Neural cell (in vitro differentiated cells): ENCODE data around the gene ANKRD44. TPM values are rescaled to one million over a fixed set of nuclear protein-coding genes. Genes with fewer than 3 reads are reported as not detected.

Experiments
- H2AFZ ChIP-seq: fragments of 200-600, 300-800 bp; sonication (generic), shearing (Covaris generic); 2 replicates; pipeline ENCODE4 v1.6.0; 2014; ENCODE audit warnings: low read depth, mild to moderate bottlenecking, antibody characterized with exemption, low read length, moderate library complexity
- H3F3A ChIP-seq: fragments of 200-600 bp; shearing (Covaris generic); 2 replicates; pipeline ENCODE4 v1.6.1; 2016; ENCODE audit warnings: mild to moderate bottlenecking, moderate library complexity, mixed read lengths, antibody characterized with exemption, low read length; ENCODE audit not compliant: insufficient read depth, poor library complexity, severe bottlenecking
- H3K27ac ChIP-seq: fragments of 200-600, 300-800 bp; sonication (generic), shearing (Covaris generic); 2 replicates; pipeline ENCODE4 v1.5.1; 2014; ENCODE audit warnings: mild to moderate bottlenecking, low read length, moderate library complexity
- H3K27me3 ChIP-seq: fragments of 300-800, 200-600 bp; sonication (generic), shearing (Covaris generic); 2 replicates; pipeline ENCODE4 v1.6.0; 2014; ENCODE audit warnings: mild to moderate bottlenecking, low read depth, low read length, moderate library complexity; ENCODE audit not compliant: insufficient read depth
- H3K36me3 ChIP-seq: fragments of 300-800, 200-600 bp; sonication (generic), shearing (Covaris generic); 2 replicates; pipeline ENCODE4 v1.5.1; 2014; ENCODE audit warnings: mild to moderate bottlenecking, antibody characterized with exemption, low read length, moderate library complexity; ENCODE audit not compliant: insufficient read depth
- H3K4me2 ChIP-seq: fragments of 300-800, 200-600 bp; sonication (generic), shearing (Covaris generic); 2 replicates; pipeline ENCODE4 v1.6.0; 2014; ENCODE audit warnings: mild to moderate bottlenecking, low read length
- H3K4me3 ChIP-seq: fragments of 300-800, 200-600 bp; sonication (generic), shearing (Covaris generic); 2 replicates; pipeline ENCODE4 v1.5.1; 2014; ENCODE audit warnings: mild to moderate bottlenecking, low read length, moderate library complexity
- H3K79me2 ChIP-seq: fragments of 200-600 bp; shearing (Covaris generic); replicated peaks from 2 replicates; pipeline ENCODE4 v1.6.0; 2014; ENCODE audit warnings: mild to moderate bottlenecking, low read length, moderate library complexity; ENCODE audit not compliant: insufficient read depth
- H3K9ac ChIP-seq: fragments of 300-800, 200-600 bp; sonication (generic), shearing (Covaris generic); 2 replicates; pipeline ENCODE4 v1.6.1; 2016; ENCODE audit warnings: mild to moderate bottlenecking, low read length, mixed read lengths
- H3K9me2 ChIP-seq: fragments of 200-600 bp; shearing (Covaris generic); 2 replicates; pipeline ENCODE4 v1.6.1; 2016; ENCODE audit warnings: mild to moderate bottlenecking, low read length, mixed read lengths; ENCODE audit not compliant: insufficient read depth
- H3K9me3 ChIP-seq: fragments of 200-600, 300-800 bp; sonication (generic), shearing (Covaris generic); 2 replicates; pipeline ENCODE4 v1.6.1; 2016; ENCODE audit warnings: mild to moderate bottlenecking, mixed run types, low read length, moderate library complexity, mixed read lengths
- H4K20me1 ChIP-seq: fragments of 200-600 bp; shearing (Covaris generic); 2 replicates; pipeline ENCODE4 v1.6.1; 2016; ENCODE audit warnings: mild to moderate bottlenecking, mixed run types; ENCODE audit not compliant: insufficient read depth
- EP300 ChIP-seq: fragments of 450-650 bp; conservative IDR thresholded peaks from 2 replicates; pipeline ENCODE4 v1.6.1; 2014; ENCODE audit warnings: antibody characterized with exemption, mild to moderate bottlenecking, moderate library complexity; ENCODE audit not compliant: poor library complexity, severe bottlenecking
- EZH2 ChIP-seq: fragments of 200-600, 300-800 bp; shearing (Covaris generic), sonication (generic); IDR thresholded peaks from 2 replicates; pipeline ENCODE4 v1.6.1; 2014; ENCODE audit warnings: antibody characterized with exemption, low read length, borderline replicate concordance, mild to moderate bottlenecking; ENCODE audit not compliant: insufficient read depth, poor library complexity, severe bottlenecking
- MXI1 ChIP-seq: fragments of 450-650 bp; conservative IDR thresholded peaks from 2 replicates; pipeline ENCODE4 v1.6.1; 2014; ENCODE audit warnings: antibody characterized with exemption, mild to moderate bottlenecking; ENCODE audit not compliant: poor library complexity, severe bottlenecking
- POLR2AphosphoS5 ChIP-seq: IDR thresholded peaks from 2 replicates; pipeline ENCODE4 v1.6.1; 2012
- RAD21 ChIP-seq: fragments of 450-650 bp; conservative IDR thresholded peaks from 2 replicates; pipeline ENCODE4 v1.6.1; 2014; ENCODE audit warnings: antibody characterized with exemption, mild to moderate bottlenecking, moderate library complexity
- SMC3 ChIP-seq: fragments of 450-650 bp; conservative IDR thresholded peaks from 2 replicates; pipeline ENCODE4 v1.6.1; 2014; ENCODE audit warnings: antibody characterized with exemption, mild to moderate bottlenecking, moderate library complexity; ENCODE audit not compliant: poor library complexity
- TAF1 ChIP-seq: IDR thresholded peaks from 2 replicates; pipeline ENCODE4 v1.6.1; 2012; ENCODE audit warnings: low read depth
- polyA plus RNA-seq: library from polyadenylated mRNA; depleted of rRNA; stranded (reverse); fragments of >200 nt; gene quantifications from 2 replicates; pipeline ENCODE4 v1.2.3, GENCODE V29; 2014
- TF ChIP-seq, protein P1 (sequence below): IDR thresholded peaks from 2 replicates; pipeline ENCODE4 v1.6.1; 2012; ENCODE audit warnings: borderline replicate concordance
- TF ChIP-seq, protein P2 (sequence below): fragments of 450-650 bp; IDR thresholded peaks from 2 replicates; pipeline ENCODE4 v1.5.1; 2014; ENCODE audit warnings: antibody characterized with exemption, mild to moderate bottlenecking, moderate library complexity; ENCODE audit not compliant: poor library complexity, severe bottlenecking

Gene ANKRD44
- polyA plus RNA-seq, 1 donor from 2014 or later: 94.3 TPM

DNA sequence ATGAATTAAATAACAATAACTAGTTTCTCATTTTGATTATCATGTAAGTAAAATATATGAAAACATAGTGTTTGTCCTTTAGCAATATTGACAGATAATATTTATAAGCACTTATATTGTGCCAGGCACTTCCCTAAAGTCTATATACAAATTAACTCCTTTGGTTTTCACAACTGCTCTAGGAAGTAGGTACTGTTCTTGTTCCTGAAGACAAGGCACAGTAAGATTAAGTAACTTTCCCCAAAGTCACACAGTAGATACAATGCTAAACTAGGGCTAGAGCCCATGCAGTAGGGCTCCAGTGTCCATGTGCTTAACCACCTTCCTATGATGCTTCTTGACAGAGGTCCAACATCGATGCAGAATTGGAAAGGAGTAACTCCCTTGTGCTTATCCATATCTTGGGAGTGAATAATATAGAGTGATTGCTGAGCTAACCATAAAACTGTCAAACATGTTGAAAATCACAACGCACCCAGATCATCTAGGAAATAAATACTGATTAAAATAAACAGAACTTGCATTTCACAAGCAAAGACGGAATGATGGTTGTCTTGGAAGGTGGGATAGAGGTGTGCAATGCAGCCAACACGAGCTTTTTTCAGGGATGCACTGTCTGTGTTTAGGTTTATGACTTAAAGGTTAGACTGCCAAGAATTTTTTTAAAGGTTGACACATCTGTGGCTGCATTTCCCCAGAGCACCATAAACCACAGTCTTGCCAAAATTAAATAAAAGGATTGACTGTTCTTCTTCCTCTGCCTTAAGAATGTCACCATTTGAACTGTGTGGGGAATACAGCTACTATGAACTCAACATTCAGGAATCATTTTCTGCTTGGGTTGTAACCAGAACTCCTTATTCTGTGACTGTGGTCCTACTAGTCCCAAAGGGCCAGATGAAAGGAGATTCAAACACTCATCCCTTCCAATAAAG, 80.8 kb downstream of the ANKRD44 start:
- H3K9ac ChIP-seq: no peak overlapping the region
- TF ChIP-seq EP300 (no peak), RAD21 (no peak), POLR2AphosphoS5 (no peak), EZH2 (no peak), MXI1 (no peak), TAF1 (no peak), SMC3 (no peak)
- TF ChIP-seq, protein P1, sequence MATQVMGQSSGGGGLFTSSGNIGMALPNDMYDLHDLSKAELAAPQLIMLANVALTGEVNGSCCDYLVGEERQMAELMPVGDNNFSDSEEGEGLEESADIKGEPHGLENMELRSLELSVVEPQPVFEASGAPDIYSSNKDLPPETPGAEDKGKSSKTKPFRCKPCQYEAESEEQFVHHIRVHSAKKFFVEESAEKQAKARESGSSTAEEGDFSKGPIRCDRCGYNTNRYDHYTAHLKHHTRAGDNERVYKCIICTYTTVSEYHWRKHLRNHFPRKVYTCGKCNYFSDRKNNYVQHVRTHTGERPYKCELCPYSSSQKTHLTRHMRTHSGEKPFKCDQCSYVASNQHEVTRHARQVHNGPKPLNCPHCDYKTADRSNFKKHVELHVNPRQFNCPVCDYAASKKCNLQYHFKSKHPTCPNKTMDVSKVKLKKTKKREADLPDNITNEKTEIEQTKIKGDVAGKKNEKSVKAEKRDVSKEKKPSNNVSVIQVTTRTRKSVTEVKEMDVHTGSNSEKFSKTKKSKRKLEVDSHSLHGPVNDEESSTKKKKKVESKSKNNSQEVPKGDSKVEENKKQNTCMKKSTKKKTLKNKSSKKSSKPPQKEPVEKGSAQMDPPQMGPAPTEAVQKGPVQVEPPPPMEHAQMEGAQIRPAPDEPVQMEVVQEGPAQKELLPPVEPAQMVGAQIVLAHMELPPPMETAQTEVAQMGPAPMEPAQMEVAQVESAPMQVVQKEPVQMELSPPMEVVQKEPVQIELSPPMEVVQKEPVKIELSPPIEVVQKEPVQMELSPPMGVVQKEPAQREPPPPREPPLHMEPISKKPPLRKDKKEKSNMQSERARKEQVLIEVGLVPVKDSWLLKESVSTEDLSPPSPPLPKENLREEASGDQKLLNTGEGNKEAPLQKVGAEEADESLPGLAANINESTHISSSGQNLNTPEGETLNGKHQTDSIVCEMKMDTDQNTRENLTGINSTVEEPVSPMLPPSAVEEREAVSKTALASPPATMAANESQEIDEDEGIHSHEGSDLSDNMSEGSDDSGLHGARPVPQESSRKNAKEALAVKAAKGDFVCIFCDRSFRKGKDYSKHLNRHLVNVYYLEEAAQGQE: no peak
- TF ChIP-seq, protein P2, sequence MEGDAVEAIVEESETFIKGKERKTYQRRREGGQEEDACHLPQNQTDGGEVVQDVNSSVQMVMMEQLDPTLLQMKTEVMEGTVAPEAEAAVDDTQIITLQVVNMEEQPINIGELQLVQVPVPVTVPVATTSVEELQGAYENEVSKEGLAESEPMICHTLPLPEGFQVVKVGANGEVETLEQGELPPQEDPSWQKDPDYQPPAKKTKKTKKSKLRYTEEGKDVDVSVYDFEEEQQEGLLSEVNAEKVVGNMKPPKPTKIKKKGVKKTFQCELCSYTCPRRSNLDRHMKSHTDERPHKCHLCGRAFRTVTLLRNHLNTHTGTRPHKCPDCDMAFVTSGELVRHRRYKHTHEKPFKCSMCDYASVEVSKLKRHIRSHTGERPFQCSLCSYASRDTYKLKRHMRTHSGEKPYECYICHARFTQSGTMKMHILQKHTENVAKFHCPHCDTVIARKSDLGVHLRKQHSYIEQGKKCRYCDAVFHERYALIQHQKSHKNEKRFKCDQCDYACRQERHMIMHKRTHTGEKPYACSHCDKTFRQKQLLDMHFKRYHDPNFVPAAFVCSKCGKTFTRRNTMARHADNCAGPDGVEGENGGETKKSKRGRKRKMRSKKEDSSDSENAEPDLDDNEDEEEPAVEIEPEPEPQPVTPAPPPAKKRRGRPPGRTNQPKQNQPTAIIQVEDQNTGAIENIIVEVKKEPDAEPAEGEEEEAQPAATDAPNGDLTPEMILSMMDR: no peak
- no peaks in the 10 kb centered on the region for H3K9me2 ChIP-seq
- H3K36me3 ChIP-seq: no peaks in the 10 kb centered on the region
- no peak overlapping the region for H3K4me3 ChIP-seq
- H3K27ac ChIP-seq: no peak overlapping the region
- H3K4me2 ChIP-seq: no peak overlapping the region
- no peaks in the 10 kb centered on the region for H3F3A ChIP-seq
- H3K9me3 ChIP-seq: no peaks in the 10 kb centered on the region
- H3K79me2 ChIP-seq: no peaks in the 10 kb centered on the region
- H3K27me3 ChIP-seq: no peaks in the 10 kb centered on the region
- no peaks in the 10 kb centered on the region for H4K20me1 ChIP-seq
- no peak overlapping the region for H2AFZ ChIP-seq

DNA sequence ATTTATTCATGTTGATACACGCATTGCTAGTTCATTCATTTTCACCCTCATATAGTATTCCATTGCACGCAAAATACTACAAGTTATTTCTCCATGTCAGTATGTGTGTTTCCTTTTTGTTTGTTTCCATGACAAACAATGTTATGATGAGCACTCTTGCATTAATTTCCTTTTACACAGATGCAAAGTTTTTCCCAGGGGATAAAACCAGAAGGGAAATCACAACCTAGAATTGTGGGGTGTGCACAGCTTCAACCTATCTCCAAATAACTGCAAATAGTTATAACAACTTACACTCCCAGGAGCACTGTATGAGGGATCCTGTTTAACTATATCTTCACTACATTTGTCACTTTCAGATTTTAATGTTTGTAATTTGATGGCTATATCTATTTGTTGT, 87.1 kb downstream of the ANKRD44 start:
- Histone ChIP-seq H3K4me3 (no peak overlapping the region), H3K9me2 (no peaks in the 10 kb centered on the region), H3K79me2 (no peaks in the 10 kb centered on the region), H2AFZ (no peak overlapping the region), H3K9me3 (no peaks in the 10 kb centered on the region), H3K9ac (no peak overlapping the region), H3K27ac (no peak overlapping the region), H3K27me3 (no peaks in the 10 kb centered on the region), H3K4me2 (no peak overlapping the region), H3F3A (no peaks in the 10 kb centered on the region), H4K20me1 (no peaks in the 10 kb centered on the region), H3K36me3 (no peaks in the 10 kb centered on the region)
- TF ChIP-seq RAD21: no peak
- TF ChIP-seq, protein P1: no peak
- TF ChIP-seq, protein P2: no peak
- TF ChIP-seq POLR2AphosphoS5: no peak
- no peak for TF ChIP-seq EP300
- TF ChIP-seq SMC3: no peak
- TF ChIP-seq TAF1: no peak
- TF ChIP-seq MXI1: no peak
- no peak for TF ChIP-seq EZH2
